LHCN-M2 (cell line): ENCODE data around the gene FBXO42. TPM values are rescaled to one million over a fixed set of nuclear protein-coding genes. Genes with fewer than 3 reads are reported as not detected.

Source experiments
- DNase-seq: peaks from one replicate; pipeline ENCODE4 v3.0.0-alpha.2; 2012; ENCODE audit warnings: low read depth
- total RNA-seq: library from RNA; depleted of rRNA; stranded (reverse); fragments of >200 nt; gene quantifications from 2 replicates; pipeline ENCODE4 v1.2.3, GENCODE V29; 2014; rRNA removed

Gene FBXO42
- total RNA-seq, 1 experiment from 2014 or later: 14.5 TPM

DNA sequence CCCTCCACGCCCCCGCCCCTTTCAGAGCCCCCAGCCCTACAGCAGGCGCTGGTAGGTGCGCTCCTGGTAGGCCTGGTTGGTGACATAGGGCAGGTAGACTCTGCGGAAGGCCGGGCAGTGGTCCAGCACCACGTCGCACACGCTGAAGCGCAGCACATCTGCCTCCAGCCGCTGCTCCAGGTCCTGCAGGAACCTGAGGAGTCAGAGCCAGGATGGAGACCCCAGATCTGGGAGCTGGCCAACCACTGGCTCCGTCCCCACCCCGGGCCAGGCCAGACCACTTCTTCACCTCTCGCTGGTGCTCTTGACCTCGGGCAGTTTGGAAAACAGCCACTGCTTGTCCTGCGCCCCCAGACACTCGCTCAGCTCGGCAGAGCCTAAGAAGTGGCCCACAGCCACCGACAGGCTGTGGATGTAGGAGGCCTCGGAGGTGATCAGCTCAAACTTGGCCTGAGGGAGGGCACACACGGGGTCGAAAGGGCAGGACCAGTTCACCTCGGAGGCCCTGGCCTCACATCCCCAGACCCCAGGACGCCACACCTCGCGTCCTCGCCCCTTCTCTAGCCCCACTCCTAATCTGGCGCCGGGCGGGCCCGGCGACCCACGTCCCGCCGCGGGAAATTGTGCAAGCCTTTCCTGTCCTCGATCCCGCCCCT is 146.3 kb downstream of the FBXO42 start:
- DNase-seq: no peak

DNA sequence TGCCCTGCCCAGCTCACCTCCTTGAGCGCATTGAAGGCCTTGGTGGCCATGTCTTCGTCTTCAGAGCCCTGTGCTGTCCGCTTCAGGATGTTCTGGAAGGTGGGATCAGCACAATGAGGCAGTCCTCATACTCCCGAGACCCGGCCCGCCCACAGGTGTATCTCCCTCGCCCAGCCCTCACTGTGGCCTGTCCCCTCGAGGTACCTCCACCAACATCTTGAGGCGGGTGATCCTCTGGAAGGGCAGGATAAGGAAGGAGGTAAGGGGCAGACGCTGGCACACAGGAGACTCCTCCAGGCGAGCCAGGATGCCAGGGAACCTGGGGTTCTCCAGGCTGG is 147.0 kb downstream of the FBXO42 start:
- DNase-seq: no peak

DNA sequence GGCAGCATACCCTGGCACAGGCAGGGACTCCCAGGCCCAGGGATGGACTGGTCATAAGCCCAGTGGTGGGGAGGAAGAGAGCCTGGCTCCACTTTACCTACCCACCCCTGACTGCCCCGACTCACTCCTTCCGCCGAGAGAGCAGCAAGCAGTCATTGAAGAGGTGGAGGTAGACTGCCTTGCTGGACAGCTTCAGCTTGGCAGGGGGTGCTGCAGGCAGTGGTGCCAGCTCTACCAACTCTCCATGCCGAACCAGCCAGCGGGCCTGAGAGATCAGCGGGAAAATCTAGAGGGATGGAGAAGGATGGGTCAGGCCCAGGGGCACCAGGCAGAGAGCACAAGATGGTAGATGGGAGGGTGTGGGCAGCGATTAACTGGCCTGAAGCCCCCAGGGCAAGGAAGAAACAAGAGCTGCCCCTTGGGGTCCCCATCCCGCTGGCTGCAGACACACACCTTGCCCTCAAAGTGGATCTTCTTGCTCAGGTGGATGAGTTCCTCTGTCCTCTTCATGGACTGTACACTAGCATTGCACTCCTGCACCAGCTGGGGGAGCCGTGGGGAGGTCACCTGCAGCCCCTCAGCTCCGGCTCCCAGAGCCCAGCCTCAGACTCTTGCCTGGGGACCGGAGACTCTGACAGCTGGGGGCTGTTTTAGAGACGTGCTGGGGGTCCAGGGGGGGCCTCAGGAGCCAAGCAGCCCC is 147.5 kb downstream of the FBXO42 start:
- DNase-seq: no peak

DNA sequence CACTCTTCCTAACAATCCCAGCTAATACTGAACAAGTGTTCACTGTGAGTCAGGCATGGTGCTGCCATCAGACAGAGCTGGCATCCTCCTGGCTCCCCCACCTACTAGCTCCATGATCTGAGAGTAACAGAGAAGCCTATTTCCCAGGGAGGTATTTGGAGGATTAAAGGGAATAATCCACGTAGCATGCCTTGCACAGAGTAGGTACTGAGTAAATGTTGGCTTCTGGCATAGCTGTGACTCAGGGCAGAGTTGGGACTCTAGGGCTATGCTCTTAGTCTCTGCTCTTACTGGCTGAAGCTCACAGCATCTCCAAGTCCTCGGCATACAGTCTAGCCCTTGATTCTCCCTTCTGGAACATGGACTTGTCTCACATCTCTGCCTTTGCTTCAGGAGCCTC is 148.1 kb downstream of the FBXO42 start:
- no peak for DNase-seq

DNA sequence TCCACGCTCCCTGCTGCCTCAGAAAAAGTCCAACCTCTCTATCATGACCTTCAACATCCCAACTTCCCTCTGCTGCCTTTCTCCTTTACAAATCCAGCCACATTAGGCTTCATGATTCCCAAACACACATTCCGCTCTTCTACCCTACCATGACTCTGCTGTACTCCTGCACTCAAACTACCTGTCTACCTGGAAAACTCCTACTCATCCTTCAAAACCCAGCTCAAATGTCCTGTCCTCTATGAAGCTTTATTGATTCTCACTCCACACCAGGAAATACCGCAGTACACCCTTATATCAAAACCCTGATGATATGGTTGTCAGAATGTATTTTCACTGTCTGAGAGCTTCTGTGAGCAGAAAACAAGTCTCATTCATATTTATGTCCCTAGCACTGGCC is 148.7 kb downstream of the FBXO42 start:
- DNase-seq: no peak

GRCh38 chr1:16202281-16203210 is 149.7 kb downstream of the FBXO42 start:
- no peak for DNase-seq

GRCh38 chr1:16199700-16200099 is 152.6 kb downstream of the FBXO42 start:
- DNase-seq: no peak

GRCh38 chr1:16199157-16199501 is 153.2 kb downstream of the FBXO42 start:
- DNase-seq: no peak

DNA sequence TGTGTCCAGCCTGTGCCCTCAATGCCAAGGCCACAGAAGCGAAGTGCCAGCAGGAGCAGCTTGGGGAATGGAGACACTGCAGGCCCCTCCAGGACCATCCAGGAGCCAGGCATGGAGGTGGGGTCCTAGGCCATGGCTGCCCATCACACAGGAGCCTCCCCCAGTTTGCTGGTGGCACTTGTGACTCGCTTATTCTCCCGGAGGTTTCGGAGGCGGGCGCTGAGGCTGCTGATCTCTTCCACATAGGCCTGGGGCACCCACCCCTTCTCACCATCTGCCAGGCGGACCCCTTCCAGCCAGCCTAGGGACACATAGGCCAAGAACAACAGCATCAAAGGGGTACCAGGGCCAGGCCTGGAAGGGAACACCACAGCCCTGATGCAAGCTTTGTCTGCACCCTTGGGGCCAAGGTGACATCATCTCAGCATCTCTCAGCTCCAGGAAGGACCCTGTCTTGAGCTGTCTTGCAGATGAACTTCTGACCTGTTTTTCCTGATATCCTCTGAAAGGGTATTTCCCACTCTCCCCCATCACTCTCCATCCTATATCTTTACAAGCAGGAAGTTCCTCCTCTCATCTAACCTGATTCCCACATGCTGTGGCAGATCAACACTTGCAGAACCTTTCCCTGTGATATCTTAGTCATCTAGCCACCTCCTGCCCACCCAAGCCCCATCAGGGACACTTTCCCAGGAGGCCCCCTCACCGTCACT is 153.7 kb downstream of the FBXO42 start:
- no peak for DNase-seq

GRCh38 chr1:16196874-16197273 is 155.4 kb downstream of the FBXO42 start:
- DNase-seq: no peak

Other genes starting within 250 kb of the FBXO42 start
- 60.1 and 73.1 TPM in 2 replicates for gene EPHA2, start 196.4 kb downstream of the FBXO42 start, total RNA-seq
- 1.9 TPM in 2 replicates for gene ARHGEF19, start 139.8 kb downstream of the FBXO42 start, total RNA-seq
- gene CPLANE2, start 115.3 kb downstream of the FBXO42 start, total RNA-seq: 5.2 and 7.1 TPM in 2 replicates
- gene SZRD1, start 14.8 kb upstream of the FBXO42 start, total RNA-seq: 118 and 123 TPM in 2 replicates
- gene SPATA21, start 84.9 kb upstream of the FBXO42 start, total RNA-seq: not detected in 2 replicates
- 51.9 and 52.4 TPM in 2 replicates for gene NECAP2, start 88.2 kb upstream of the FBXO42 start, total RNA-seq
- gene RNU1-1, start 161.8 kb upstream of the FBXO42 start, total RNA-seq: under 0.01 TPM in 1 of 2 replicates, not detected in the other